Right kidney (tissue), 1 donor: ENCODE measurements around the gene METRN.

Experiments used
- DNase-seq: peaks from one replicate; pipeline ENCODE4 v3.0.0-alpha.2; 2016

METRN gene

GRCh38 chr16:676913-677312 is 38.0 kb upstream of the METRN start:
- no peak for DNase-seq

GRCh38 chr16:677316-678190 is 37.4 kb upstream of the METRN start:
- no peak for DNase-seq

- DNase-seq = no peak
Measured at GRCh38 chr16:678209-678857, 36.6 kb upstream of the METRN start.

- peak; percentile 85 for DNase-seq
Measured at GRCh38 chr16:678858-679813, 35.8 kb upstream of the METRN start.

- peak; percentile 90 for DNase-seq
Measured at GRCh38 chr16:679814-680624, 34.9 kb upstream of the METRN start, which contains the start of gene STUB1. Gene STUB1 (plus strand): TSS chr16:680410. CDS start chr16:680526, 116 bp downstream.

GRCh38 chr16:680625-680945 is 34.3 kb upstream of the METRN start:
- DNase-seq = no peak

GRCh38 chr16:680967-681745 is 33.8 kb upstream of the METRN start:
- no peak for DNase-seq

- no peak for DNase-seq
Measured at GRCh38 chr16:681746-682427, 33.0 kb upstream of the METRN start.

- DNase-seq = no peak
Measured at GRCh38 chr16:682493-683395, 32.2 kb upstream of the METRN start.

GRCh38 chr16:683396-684070 is 31.4 kb upstream of the METRN start:
- DNase-seq = no peak

GRCh38 chr16:684071-684794 is 30.7 kb upstream of the METRN start, which contains the start of gene JMJD8:
Gene JMJD8 (minus strand): TSS chr16:684334. CDS start chr16:684319, 15 bp downstream.
- DNase-seq = peak; percentile 88

GRCh38 chr16:684961-685696 is 29.8 kb upstream of the METRN start:
- DNase-seq = no peak

GRCh38 chr16:685967-686366 is 29.0 kb upstream of the METRN start:
- no peak for DNase-seq

- DNase-seq = no peak
Measured at GRCh38 chr16:686459-687260, 28.3 kb upstream of the METRN start.

GRCh38 chr16:687499-687898 is 27.4 kb upstream of the METRN start:
- no peak for DNase-seq
